GM21381 (cell line): Measurements from ENCODE around the gene MYL9.
"Not testable (repeated sequence)": the region's sequence is repeated elsewhere in the genome, so short reads cannot be mapped to it uniquely, and the experiment has no call there.

Source experiments
- ATAC-seq: cut with Tn5 transposase; IDR thresholded peaks from one replicate; pipeline ENCODE4 v1.9.1; 2021; ENCODE audit warnings: mild to moderate bottlenecking, moderate library complexity; ENCODE audit not compliant: unreplicated experiment

Gene MYL9

DNA sequence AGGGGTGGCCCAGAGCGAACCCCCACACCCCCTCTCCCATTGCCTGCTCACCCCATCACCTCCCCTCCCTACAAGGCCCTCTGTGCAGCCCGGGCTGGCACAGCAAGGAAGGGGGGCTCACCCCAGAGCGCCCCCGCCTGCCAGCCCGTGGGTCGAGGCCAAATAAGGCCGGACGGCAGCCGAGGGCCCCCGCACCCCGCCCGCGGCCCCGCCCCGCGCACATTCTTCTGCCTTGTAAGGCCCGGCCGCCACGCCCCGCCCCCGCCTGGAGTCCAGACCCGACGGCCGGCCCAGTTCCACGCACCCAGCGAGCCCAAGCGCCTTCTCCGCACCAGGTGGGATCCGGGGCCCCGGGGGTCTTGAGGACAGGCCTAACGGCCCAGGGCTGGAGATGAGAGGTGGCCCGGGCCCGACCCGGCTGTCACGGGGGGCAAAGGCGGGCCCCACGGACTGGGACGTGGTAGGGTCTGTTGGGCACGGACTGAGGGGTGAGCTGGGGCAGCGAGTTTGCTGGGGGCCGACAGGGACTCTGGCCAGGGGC, at the start of gene MYL9:
Gene MYL9 (plus strand): TSS at position 293 of the 541 bp plus-strand sequence. CDS start 3,366 bp downstream, outside the sequence.
- no peak for ATAC-seq

DNA sequence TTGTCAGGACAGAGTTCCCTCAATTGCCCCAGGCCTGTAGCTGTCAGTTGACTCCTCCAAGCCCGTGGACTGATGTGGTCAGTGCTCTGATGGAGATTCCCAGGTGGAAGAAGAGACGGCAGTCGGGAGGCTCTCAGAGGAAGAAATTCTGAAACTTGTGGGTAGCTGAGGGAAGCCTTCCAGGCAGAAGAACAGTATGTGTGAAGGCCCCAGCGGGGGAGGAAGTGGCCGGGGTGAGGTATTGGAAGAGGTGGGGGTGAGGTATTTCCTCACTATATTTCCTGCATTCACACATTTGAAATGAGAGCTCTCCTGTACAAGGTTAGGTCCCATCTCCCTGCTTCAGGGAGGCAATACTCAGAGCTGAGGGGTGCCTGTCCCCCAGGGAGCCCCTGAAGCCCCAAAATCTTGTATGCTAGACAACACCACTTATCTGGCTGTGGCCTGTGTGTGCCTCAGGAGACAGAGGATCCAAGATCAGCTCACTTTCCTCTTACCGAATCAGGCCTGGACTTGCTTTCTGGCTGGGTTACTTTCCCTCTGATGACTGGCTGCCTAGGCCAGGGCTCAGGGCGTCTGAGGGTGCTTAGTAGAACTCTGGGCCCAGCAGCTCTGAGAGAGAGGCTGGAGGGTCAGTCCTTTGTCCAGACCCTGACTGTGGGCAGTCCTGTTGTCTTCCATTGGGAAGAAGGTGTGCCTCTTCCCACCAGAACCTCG, 49.3 kb upstream of the MYL9 start:
- peak; percentile 60 for ATAC-seq

DNA sequence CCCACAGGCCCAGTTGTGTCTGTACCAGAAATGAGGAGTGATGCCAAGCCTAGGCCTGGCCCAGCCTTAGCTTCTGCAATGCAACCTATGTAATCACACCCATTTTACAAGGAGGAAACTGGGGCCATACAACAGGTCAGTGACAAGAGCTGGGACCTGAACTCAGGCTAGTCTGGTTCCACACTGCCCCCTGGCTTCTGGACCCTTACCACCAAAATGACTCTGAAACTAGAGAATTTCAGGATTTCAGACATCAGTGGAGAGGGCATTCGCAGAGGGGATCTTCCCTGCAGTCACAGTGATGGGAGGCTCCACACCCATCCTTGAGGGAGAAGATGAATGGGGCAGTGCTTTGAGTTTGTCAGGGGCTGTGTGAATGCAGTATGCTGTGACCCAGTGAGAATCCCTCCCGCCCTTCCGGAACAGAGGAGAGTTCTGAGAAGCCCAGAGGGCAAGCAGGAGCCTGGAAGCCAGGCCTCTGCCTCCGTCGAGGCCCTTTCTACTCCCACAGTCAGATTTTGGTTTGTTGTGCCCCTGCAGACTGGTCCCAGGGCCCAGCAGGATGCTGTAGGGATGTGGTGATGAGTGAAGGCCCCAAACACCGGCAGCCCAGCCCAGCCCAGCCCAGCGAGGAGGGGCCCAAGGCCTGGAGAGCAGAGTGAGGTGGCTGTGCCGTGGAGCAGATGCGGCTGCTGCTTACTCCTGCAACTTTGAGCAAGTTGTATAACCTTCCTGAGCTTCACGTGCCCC, 48.1 kb upstream of the MYL9 start:
- no peak for ATAC-seq

DNA sequence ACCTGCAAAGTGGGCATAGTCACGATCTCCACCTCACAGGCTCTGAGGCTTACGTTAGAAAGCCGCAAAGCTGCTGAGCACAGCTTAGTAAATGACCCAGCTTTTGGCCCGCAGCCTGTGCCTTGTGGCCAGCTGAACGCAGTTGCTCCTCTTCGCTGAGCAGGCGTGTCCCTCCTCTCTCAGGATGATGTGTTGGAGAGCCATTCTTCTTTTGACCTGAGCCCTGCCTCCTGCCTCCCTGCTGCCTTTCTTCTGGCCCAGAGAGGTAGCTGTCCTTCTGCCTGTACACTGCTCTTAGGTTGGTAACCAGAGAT, 47.6 kb upstream of the MYL9 start:
- no peak for ATAC-seq

DNA sequence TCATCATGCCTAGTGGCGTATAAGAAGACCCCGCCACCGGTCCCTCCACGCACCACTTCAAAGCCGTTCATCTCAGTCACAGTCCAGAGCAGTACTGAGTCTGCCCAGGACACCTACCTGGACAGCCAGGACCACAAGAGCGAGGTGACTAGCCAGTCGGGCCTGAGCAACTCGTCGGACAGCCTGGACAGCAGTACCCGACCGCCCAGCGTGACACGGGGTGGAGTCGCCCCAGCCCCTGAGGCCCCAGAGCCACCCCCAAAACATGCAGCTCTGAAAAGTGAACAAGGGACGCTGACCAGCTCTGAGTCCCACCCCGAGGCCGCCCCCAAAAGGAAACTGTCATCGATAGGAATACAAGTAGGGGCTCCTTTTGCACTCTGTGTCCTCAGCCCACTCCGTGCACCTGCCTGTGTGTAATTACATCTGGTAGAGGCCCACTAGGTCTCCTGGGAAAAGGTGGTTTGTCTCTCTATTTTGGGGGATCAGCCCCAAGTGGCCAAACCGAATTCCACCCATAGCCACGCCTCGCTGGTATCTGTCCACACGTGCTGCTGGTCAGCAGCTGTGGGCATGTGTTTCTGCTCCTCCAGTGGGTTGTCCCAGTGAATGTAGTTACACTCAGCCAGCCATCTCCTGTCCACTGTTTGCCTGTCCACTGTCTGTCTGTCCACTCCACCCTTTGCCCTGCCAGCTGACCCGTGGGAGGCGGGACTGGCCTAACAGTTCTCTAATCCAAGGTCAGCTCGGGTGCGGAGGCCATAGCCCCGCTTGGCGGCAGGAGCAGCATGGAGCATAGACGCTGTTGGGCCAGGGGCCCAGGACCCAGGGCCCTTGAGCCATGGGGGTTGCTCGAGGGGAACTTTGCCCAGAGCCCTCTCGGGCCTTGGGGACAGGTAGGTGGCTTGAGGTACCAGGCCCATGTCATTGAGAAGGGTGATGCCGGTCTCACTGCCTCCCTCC, 44.3 kb upstream of the MYL9 start:
- ATAC-seq, result no peak

DNA sequence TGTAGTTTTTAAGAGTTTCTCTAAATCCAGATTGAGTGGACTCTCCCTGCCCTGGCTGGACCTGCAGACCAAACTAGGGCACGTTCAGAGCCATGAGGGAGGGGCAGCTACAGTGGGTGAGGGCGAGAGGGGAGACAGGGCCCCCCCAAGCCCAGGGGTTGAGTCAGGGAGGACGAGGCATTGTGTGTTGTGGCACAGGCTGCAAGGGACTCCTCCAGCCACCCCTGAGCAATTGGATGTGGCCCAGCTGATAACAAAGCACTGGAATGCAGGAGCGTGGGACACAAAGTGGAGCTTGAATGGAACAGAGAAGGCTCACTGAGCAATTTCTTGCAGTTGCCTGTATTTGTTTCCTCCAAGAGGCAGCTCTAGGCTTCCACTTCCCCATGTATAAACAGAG, 43.5 kb upstream of the MYL9 start:
- no peak for ATAC-seq

DNA sequence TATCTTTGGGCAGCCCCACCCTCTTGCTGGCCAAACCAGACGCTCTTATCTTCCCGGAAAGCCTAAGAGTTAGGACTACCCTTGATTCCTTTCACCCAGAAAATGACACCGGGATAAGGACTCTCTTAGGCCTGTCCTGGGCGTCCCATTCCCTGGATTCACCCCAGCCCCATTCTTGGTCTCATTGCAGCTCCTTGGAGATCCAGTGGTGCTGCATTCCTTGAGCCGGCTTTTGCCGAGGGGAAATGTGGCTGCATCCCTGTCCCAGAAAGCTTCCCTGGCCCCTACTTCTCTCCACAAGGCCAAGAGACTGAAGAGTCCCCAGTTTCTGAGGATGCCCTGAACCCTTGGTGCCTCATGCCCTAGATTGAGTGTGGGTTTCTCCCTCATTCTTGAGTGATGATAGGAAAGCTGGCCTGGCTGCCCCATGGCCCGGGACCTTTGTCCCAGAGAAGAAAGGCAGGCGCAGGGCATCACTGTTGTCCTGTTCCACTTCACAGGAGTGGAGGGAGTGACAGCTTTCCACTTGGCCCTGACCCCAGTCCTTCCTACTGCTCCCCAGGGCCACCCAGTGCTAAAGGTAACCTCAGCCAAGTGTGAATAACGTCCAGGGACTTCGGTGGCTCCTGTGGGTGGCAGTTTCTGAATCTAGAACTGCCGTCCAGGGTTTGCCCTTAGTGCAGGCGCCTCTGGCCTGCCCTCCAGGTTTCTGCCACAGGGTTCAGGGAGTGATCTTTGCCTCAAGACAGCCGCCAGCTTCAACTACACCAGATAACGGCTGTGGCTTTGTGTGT, 42.7 kb upstream of the MYL9 start:
- no peak for ATAC-seq

DNA sequence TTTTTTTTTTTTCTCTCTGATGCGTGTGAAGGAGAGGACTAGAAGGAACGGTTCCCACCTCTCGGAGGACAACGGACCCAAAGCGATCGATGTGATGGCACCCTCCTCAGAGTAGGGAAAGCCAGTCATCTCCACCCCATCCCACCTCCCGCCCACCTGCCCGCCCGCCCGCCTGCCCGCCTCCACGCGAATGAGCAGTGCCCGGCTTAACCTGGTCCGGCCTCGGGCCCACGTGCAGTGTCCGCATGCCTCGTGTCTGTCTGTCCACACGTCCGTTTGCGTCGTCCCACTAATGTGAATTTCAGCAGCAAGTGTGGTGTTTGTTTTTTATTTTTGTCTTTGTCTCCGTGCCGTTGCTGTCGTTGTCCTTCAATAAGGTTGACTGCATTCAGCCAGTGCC, 42.1 kb upstream of the MYL9 start:
- ATAC-seq, result no peak

DNA sequence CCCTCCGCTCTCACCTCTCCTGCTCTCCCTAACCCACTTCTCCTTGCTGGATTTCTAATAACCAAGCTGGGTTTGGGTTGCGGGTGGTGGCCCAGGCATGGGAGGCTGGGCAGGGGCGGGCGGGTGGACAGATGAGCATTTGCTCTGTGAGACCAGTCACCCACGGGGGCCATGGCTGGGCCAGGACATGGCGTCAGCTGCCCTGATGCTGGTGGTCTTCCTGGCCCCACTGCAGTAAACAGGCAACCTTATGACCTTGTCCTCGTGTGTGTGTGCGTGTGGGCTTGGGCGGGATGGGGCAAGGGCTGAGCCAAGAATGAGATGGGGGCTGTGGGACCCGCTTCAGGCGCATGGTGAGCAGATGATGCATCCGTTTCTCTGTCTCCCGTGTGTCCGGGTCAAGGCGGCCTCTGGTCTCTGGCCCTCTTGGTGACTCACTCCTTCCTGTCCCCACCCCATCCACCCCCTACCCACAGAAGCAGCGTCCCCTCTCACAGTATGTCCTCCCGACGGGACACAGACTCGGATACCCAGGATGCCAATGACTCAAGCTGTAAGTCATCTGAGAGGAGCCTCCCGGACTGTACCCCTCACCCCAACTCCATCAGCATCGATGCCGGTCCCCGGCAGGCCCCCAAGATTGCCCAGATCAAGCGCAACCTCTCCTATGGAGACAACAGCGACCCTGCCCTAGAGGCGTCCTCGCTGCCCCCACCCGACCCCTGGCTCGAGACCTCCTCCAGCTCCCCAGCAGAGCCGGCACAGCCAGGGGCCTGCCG, 41.4 kb upstream of the MYL9 start:
- ATAC-seq, result no peak

DNA sequence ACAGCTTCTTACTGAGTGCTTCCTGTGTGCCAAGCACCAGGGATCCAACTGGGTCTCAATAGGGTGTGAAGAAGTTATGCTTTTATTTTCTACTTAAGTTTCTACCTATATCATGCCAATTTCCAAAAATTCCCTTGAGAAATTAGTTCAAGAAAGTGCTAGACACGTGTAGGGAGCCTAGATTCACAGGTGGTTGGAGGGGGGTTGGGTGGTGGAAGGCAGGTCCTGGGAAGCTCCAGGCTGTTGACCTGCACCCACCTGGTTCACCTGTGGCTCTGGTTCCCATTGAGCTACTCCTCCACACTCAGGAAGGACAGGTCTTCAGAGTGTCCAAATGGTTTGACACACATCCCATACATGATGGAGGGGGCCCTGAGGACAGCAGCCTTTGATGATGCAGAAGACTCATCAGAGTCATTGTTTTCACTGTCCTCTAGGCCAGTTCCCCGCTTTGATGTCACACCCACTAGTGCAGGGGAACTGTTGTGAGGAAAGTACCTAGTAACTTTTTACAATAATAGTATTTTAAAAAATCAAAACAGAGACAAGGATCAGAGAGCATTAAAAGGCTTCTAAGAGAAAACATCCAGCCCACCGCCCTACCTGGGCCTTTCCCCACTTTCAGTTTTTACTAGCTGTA, 39.8 kb upstream of the MYL9 start:
- no peak for ATAC-seq

DNA sequence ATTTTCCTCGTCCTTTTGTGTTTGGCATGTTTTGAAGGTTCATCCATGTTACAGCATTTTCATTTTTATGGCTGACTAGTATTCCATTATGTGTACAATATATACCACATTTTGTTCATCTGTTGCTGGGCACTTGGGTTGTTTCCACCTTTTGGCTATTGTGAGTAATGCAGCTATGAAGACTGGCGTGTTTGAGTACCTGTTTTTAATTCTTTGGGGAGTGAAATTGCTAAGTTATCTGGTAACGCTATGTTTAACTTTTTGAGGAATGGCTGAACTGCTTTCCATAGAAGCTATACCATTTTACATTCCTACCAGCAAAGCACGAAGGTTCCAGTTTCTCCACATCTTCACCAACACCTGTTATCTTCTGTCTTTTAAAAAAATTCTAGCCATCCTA, 37.0 kb upstream of the MYL9 start:
- ATAC-seq, result no peak

DNA sequence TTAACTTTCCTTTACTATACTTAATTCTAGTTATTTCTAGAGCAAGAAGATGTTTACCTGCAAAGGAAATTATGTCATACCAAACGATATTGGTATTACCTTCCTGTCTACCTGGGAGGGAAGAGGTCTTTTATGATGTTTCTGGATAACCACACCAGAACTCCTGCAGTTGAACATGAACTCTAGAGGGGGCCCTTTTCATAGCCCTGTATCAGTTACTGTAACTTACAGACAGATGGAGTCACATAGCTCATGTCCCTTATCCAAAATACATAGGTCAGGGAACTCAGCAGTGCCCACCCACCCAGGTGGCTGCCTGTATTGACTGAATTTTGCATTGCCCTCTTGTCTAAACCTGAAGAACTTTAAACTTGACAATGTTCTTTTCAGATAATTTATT, 35.1 kb upstream of the MYL9 start:
- no peak for ATAC-seq

DNA sequence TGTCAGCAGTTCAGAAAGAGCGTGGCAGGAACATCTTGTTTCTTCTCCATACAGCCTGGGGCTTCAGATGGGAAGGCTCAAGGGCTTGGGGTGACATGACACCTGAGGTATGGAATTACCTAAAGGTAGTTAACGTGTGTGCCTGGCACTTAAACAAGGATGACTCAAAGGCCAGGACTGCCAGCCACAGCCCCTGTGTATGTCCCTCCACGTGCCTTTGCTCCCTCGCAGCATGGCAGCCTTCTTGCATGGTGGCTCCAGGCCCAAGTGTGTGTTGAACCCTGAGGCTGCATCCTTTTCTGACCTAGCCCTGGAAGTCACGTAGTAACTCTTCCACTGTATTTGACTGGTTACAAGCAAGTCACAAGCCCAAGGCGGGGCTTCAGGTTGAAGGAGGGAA, 33.6 kb upstream of the MYL9 start:
- ATAC-seq, result no peak

DNA sequence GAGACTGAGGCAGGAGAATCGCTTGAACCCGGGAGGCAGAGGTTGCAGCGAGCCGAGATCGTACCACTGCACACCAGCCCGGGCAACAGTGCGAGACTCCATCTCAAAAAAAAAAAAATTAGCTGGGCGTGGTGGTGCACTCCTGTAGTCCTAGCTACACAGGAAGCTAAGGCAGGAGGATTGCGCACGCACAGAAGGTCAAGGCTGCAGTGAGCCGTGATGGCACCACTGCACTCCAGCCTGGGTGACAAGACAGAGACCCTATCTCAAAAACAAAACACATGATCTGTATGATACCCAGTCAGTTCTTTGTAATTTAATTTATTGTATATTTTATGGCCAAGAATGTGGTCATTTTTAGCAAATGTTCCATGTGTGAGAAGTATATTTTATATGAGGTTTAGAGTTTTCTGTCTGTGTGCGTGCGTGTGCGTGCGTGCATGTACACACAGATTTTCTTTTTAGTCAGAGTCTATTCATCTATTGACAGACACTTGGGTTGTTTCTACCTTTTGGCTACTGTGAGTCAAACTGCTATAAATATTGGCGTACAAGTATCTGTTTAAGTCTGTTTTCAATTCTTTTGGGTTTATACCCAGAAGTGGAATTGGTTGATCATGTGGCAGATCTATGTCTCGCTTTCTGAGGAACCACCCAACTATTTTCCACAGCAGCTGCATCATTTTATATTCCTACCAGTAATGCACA, 22.2 kb upstream of the MYL9 start:
- no peak for ATAC-seq

DNA sequence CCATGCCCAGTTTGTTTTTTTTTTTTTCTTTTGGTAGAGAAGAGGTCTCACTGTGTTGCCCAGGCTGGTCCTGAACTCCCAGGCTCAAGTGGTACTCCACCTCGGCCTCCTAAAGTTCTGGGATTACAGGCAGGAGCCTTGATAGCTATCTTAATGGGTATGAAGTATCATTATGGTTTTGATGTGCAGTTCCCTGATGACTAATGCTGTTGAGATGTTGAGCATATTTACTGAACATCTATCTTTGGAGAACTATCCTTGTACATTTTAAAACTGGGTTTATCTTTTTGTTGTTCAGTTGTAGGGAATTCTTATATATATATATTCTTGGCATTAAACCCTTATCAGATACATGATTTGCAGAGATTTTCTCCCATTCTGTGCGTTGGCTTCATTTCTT, 21.4 kb upstream of the MYL9 start:
- ATAC-seq, result no peak

DNA sequence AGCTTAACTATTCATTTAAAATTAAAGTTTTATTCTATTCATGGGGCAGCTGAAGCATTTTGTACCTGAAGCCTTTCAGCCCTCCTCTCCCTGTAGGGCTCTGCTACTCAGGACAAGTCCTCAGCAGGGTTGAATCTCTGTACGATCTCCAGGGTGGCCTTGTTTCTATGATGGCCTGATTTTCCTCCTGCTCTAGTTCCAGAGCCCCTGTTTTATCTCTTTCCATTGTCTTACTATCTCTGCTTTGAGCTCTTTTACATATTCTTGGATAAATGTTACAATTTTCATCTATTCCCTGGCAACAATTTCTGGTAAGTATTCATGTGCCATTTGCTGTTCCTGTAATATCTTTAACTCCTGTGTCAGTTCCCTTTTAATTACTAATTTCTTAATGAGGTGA, 19.8 kb upstream of the MYL9 start:
- ATAC-seq, result no peak

DNA sequence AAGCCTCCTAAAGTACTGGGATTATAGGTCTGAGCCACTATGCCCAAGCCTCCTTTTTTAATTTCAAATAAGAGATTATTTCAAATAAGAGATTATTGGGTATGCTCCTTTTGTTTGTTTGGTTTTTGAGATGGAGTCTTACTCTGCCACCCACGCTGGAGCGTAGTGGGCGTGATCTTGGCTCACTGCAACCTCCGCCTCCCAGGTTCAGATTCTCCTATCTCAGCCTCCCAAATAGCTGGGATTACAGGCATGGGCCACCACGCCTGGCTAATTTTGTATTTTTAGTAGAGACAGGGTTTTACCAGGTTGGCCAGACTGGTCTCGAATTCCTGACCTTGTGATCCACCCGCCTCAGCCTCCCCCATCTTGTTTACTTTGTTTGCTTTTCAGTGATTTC, 18.9 kb upstream of the MYL9 start:
- ATAC-seq, result not testable (repeated sequence)

DNA sequence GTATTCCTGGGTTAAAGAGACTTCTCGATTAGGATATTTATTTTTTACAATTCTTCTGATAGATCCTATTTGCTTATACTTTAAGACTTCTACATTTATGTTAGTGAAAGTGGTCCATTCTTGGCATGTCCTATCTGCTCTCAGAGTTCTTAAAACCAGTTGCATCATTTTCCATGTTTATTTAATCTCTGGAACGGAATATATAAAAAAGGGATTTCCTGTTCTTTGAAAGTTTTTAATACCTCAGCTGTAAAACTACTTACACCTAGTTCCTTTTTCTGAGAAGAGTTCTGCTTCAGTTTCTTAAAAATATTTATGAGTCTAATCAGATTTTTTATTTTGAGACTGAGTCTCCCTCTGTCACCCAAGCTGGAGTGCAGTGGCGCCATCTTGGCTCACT, 18.0 kb upstream of the MYL9 start:
- ATAC-seq, result no peak
